T-cell (primary cell): ENCODE data around the gene GBGT1. TPM values are rescaled to one million over a fixed set of nuclear protein-coding genes. Genes with fewer than 3 reads are reported as not detected.

Experiments used
- ATAC-seq, 4 experiments: fragments of 200-7000 bp in 3 of 4; fragments of 150-1000 bp in 1 of 4; cut with Tn5 transposase; replicated peaks in 1 of 4; 1 replicate in 3 of 4; 2 replicates in 1 of 4; pipeline ENCODE4 v1.10.0; 2021; ENCODE audit warnings: moderate library complexity in 3 of 4, mild to moderate bottlenecking in 2 of 4, moderate number of reproducible peaks in 1 of 4
- CTCF ChIA-PET, 2 donors: fragments of 300-600 bp; sonication (Branson Sonifier 250); formaldehyde crosslinking; loops; one replicate each; lab custom pipeline; 2022; ENCODE audit warnings: antibody characterized with exemption in 2 of 2; lab: Charles Lee
- POLR2A ChIA-PET, 2 donors: fragments of 300-600 bp; sonication (Branson Sonifier 250); formaldehyde crosslinking; loops; one replicate each; lab custom pipeline; 2022; ENCODE audit warnings: antibody characterized with exemption in 2 of 2; lab: Charles Lee
- DNase-seq, 35 experiments: peaks; one replicate each; pipeline versions ENCODE4 v3.0.0 to v3.0.0-alpha.2; 2013 to 2023
- H3K27ac ChIP-seq: one replicate; pipeline ENCODE4 v1.5.1; 2013; ENCODE audit warnings: low read length
- H3K27me3 ChIP-seq, 2 experiments: replicated peaks in 1 of 2; 1 replicate in 1 of 2; 2 replicates in 1 of 2; pipeline versions ENCODE4 v1.6.1 to v1.7.0; 2013; ENCODE audit warnings: low read length in 1 of 2, mixed read lengths in 1 of 2; ENCODE audit not compliant: control insufficient read depth in 2 of 2, insufficient read depth in 2 of 2; ENCODE audit errors: extremely low read depth in 1 of 2
- H3K36me3 ChIP-seq, 2 donors: 1 replicate in 1 of 2; 2 replicates in 1 of 2; pipeline versions ENCODE4 v1.6.1 to v1.7.0; 2013; ENCODE audit warnings: low read length in 1 of 2; ENCODE audit not compliant: control insufficient read depth in 2 of 2, insufficient read depth in 1 of 2; ENCODE audit errors: extremely low read depth in 1 of 2
- H3K4me1 ChIP-seq, 2 experiments: 1 replicate in 1 of 2; 2 replicates in 1 of 2; pipeline versions ENCODE4 v1.6.1 to v1.7.0; 2013; ENCODE audit warnings: low read length in 2 of 2, mixed read lengths in 1 of 2; ENCODE audit not compliant: insufficient read depth in 2 of 2, control insufficient read depth in 1 of 2; ENCODE audit errors: extremely low read depth in 1 of 2
- H3K4me3 ChIP-seq, 2 donors: 1 replicate in 1 of 2; 2 replicates in 1 of 2; pipeline versions ENCODE4 v1.5.1 to v1.7.0; 2013; ENCODE audit warnings: mild to moderate bottlenecking in 2 of 2, low read length in 1 of 2, moderate library complexity in 1 of 2; ENCODE audit not compliant: control insufficient read depth in 1 of 2; ENCODE audit errors: extremely low read depth in 1 of 2
- H3K9me3 ChIP-seq: 2 replicates; pipeline ENCODE4 v1.7.0; 2013
- H3K27ac Mint-ChIP-seq, 2 donors: one replicate each; pipeline ENCODE4 v1.8.0; 2020 to 2021; ENCODE audit warnings: mild to moderate bottlenecking in 2 of 2, mixed read lengths in 2 of 2
- H3K27me3 Mint-ChIP-seq, 2 donors: one replicate each; pipeline ENCODE4 v1.8.0; 2021 to 2022; ENCODE audit warnings: mixed read lengths in 2 of 2
- H3K36me3 Mint-ChIP-seq: one replicate; pipeline ENCODE4 v1.8.0; 2021; ENCODE audit warnings: mixed read lengths
- H3K4me1 Mint-ChIP-seq, 3 donors: one replicate each; pipeline ENCODE4 v1.8.0; 2020 to 2022; ENCODE audit warnings: mixed read lengths in 3 of 3, mild to moderate bottlenecking in 1 of 3
- H3K4me3 Mint-ChIP-seq, 3 donors: one replicate each; pipeline ENCODE4 v1.8.0; 2020 to 2022; ENCODE audit warnings: mild to moderate bottlenecking in 3 of 3, mixed read lengths in 3 of 3, moderate library complexity in 3 of 3
- H3K9me3 Mint-ChIP-seq, 3 donors: one replicate each; pipeline ENCODE4 v1.8.0; 2020 to 2022; ENCODE audit warnings: mixed read lengths in 3 of 3
- WGBS: methylation state at CpG from one replicate; pipeline ENCODE4 v1.1.5; 2013; ENCODE audit warnings: missing lambda C conversion rate; ENCODE audit not compliant: insufficient coverage; 5-methylcytosine and 5-hydroxymethylcytosine counted together
- total RNA-seq, 35 experiments: library from RNA in 6 of 35; stranded (reverse) in 6 of 35; fragments of 120-200 nt in 1 of 35; gene quantifications; one replicate each; pipeline versions ENCODE4 v1.2.1 to v1.2.4 and lab custom pipeline; 2013 to 2026

Gene GBGT1
- total RNA-seq, 5 donors from 2014 or later (not counting 1 experiment from before 2014, with no cell fraction given): 1.3 to 13.3 (median 7.9) TPM

DNA sequence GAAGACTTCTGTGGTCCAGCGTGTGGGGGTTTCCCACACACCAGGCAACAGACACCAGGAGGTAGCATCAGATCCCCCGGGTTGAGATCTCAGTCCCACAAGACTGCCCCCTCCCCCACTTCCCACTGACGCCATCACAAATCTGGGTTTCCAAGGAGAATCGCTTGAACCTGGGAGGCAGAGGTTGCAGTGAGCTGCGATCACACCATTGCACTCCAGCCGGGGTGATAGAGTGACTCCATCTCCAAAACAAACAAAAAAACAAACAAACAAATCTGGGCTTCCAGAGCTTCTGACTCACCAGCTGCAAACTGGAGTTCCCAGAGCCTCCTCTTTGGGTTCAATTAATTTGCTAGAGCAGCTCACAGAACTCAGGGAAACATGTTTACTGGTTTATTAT, 4.7 kb upstream of the GBGT1 start:
- no peak for ATAC-seq
- H3K9me3 Mint-ChIP-seq: no peaks in the 10 kb centered on the region
- ChIA-PET POLR2A (interaction anchor here in 1 of 2 donors (0.6 kb wide), 1 partner anchor 1929 kb away, joined by 5 read pairs; no protein-coding TSS in a partner anchor), CTCF (no interaction called here)
- H3K4me3 ChIP-seq: no peak overlapping the region
- no peaks in the 10 kb centered on the region for H3K36me3 ChIP-seq
- H3K27me3 ChIP-seq: peaks cover 0 to 18% of the 10 kb centered on the region in 2 experiments
- no peaks in the 10 kb centered on the region for H3K9me3 ChIP-seq
- no peak overlapping the region for H3K27ac Mint-ChIP-seq
- no peak overlapping the region for H3K27ac ChIP-seq
- peaks cover 0 to 5% (median 3%) of the 10 kb centered on the region in 3 donors for H3K4me1 Mint-ChIP-seq
- H3K27me3 Mint-ChIP-seq: peaks cover 0 to 6% of the 10 kb centered on the region in 2 donors
- no peak for DNase-seq
- no peak overlapping the region for H3K4me3 Mint-ChIP-seq
- peaks cover 0 to 10% of the 10 kb centered on the region in 2 experiments for H3K4me1 ChIP-seq
- H3K36me3 Mint-ChIP-seq: no peaks in the 10 kb centered on the region
- WGBS: 62% methylated on average over 6 of the region's 6 CpGs

DNA sequence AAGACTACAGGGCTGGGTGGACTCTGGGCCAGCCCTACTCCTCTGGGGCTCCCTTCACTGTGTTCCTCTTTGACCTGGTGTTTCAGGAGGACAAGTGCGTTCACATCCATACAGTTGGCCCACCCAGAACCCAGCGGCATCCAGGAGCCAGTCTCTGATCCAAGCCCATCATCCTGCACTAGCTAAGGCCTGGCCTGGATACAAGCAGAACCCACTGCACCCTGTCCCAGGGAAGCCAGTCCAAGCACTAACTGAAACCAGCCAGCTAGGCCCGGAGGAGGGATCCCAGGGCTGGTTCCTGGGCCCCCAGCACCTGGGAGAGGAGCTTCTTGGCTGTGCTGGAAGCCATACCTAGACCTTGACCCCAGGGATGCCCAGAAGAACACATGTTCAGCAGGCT, 4.1 kb upstream of the GBGT1 start:
- WGBS: 83% methylated on average over 3 of the region's 3 CpGs
- Mint-ChIP-seq H3K9me3 (no peaks in the 10 kb centered on the region), H3K4me1 (peaks cover 0 to 5% (median 3%) of the 10 kb centered on the region in 3 donors), H3K27ac (no peak overlapping the region), H3K4me3 (no peak overlapping the region), H3K36me3 (no peaks in the 10 kb centered on the region), H3K27me3 (peaks cover 0 to 6% of the 10 kb centered on the region in 2 donors)
- ChIA-PET CTCF (interaction anchor here in 1 of 2 donors (1.2 kb wide), 1 partner anchor 8 kb away, joined by 5 read pairs; no protein-coding TSS in a partner anchor), POLR2A (interaction anchor here in 1 of 2 donors (0.6 kb wide), 1 partner anchor 1930 kb away, joined by 5 read pairs; no protein-coding TSS in a partner anchor)
- no peak for DNase-seq
- Histone ChIP-seq H3K4me3 (no peak overlapping the region), H3K27me3 (peaks cover 0 to 24% of the 10 kb centered on the region in 2 experiments), H3K4me1 (peaks cover 0 to 17% of the 10 kb centered on the region in 2 experiments), H3K9me3 (no peaks in the 10 kb centered on the region), H3K36me3 (no peaks in the 10 kb centered on the region), H3K27ac (no peak overlapping the region)
- ATAC-seq: no peak

- WGBS: 49% methylated on average over 2 of the region's 3 CpGs
- Mint-ChIP-seq H3K4me3 (no peak overlapping the region), H3K27ac (no peak overlapping the region), H3K36me3 (no peaks in the 10 kb centered on the region), H3K9me3 (no peaks in the 10 kb centered on the region), H3K4me1 (peaks cover 0 to 6% (median 3%) of the 10 kb centered on the region in 3 donors), H3K27me3 (peaks cover 0 to 6% of the 10 kb centered on the region in 2 donors)
- Histone ChIP-seq H3K36me3 (no peaks in the 10 kb centered on the region), H3K27ac (no peak overlapping the region), H3K4me3 (no peak overlapping the region), H3K9me3 (no peaks in the 10 kb centered on the region), H3K4me1 (peaks cover 0 to 18% of the 10 kb centered on the region in 2 experiments), H3K27me3 (peaks cover 0 to 26% of the 10 kb centered on the region in 2 experiments)
- POLR2A ChIA-PET: interaction anchor here (0.5 to 0.6 kb wide), 2 partner anchors 14 to 18 kb away, joined by 3 to 4 read pairs; no protein-coding TSS in a partner anchor
- ATAC-seq (no peak), DNase-seq (no peak)
- CTCF ChIA-PET: interaction anchor here in 1 of 2 donors (0.7 to 1.2 kb wide), 2 partner anchors 8 to 33 kb away, joined by 3 to 5 read pairs; no protein-coding TSS in a partner anchor
Measured at GRCh38 chr9:133167096-133167730, 3.5 kb upstream of the GBGT1 start.

- CTCF ChIA-PET: interaction anchor here in 1 of 2 donors (0.7 kb wide), 1 partner anchor 34 kb away, joined by 3 read pairs; no protein-coding TSS in a partner anchor
- POLR2A ChIA-PET: interaction anchor here in 1 of 2 donors (0.6 kb wide), 2 partner anchors 313 to 894 kb away, joined by 3 to 5 read pairs; no protein-coding TSS in a partner anchor
- Mint-ChIP-seq H3K27me3 (peaks cover 0 to 3% of the 10 kb centered on the region in 2 donors), H3K27ac (no peak overlapping the region), H3K9me3 (no peaks in the 10 kb centered on the region), H3K36me3 (no peaks in the 10 kb centered on the region), H3K4me1 (peaks cover 0 to 11% (median 3%) of the 10 kb centered on the region in 3 donors), H3K4me3 (no peak overlapping the region)
- no peaks in the 10 kb centered on the region for H3K36me3 ChIP-seq
- H3K27ac ChIP-seq: no peak overlapping the region
- H3K4me3 ChIP-seq: no peak overlapping the region
- H3K9me3 ChIP-seq: no peaks in the 10 kb centered on the region
- DNase-seq: no peak
- 86% methylated on average over 14 of the region's 17 CpGs for WGBS
- ATAC-seq: no peak
- peaks cover 0 to 29% of the 10 kb centered on the region in 2 experiments for H3K27me3 ChIP-seq
- H3K4me1 ChIP-seq: peaks cover 0 to 18% of the 10 kb centered on the region in 2 experiments
Measured at GRCh38 chr9:133166392-133166791, 2.7 kb upstream of the GBGT1 start.

DNA sequence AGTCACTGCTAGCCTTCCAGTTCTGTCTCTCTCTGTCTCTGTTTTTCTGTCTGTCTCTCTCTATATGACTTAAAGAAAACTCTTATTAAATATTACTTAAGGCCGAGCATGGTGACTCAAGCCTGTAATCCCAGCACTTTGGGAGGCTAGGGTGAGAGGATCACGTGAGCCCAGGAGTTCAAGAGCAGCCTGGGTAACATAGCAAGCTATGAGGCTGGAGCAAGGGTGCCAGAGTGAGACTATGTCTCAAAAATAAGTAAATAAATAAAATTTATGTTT, 1.7 kb upstream of the GBGT1 start:
- no peak for ATAC-seq
- Mint-ChIP-seq H3K36me3 (no peaks in the 10 kb centered on the region), H3K4me3 (no peak overlapping the region), H3K27ac (no peak overlapping the region), H3K4me1 (peaks cover 0 to 17% (median 5%) of the 10 kb centered on the region in 3 donors), H3K9me3 (no peaks in the 10 kb centered on the region), H3K27me3 (peaks cover 0 to 3% of the 10 kb centered on the region in 2 donors)
- ChIA-PET CTCF (no interaction called here), POLR2A (no interaction called here)
- peaks cover 0 to 23% of the 10 kb centered on the region in 2 experiments for H3K27me3 ChIP-seq
- H3K36me3 ChIP-seq: no peaks in the 10 kb centered on the region
- H3K4me1 ChIP-seq: peaks cover 0 to 18% of the 10 kb centered on the region in 2 experiments
- no CpG with 5 or more reads among the region's 2 CpGs for WGBS
- H3K4me3 ChIP-seq: no peak overlapping the region
- H3K9me3 ChIP-seq: no peaks in the 10 kb centered on the region
- no peak for DNase-seq
- H3K27ac ChIP-seq: no peak overlapping the region

DNA sequence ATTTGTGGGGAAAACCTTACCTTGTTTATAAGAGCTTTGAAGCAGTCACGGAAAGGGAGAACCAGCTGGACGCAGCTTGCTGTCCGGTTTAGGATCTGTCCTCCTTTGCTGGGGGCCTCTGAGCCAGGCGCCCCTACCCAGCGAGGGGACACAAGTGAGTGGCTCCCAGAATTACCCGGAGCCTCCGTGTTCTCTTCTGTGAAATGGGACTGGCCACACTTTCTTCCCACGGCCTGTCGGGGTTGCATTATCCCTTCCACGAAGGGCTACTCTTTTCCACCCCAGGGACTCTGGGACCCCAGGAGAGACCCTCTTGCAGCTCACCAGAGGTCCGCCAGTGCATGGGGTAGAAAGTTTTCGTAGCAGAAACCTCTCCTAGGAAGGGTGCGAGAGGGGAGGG, 477 bp upstream of the GBGT1 start:
- WGBS: 71% methylated on average over 8 of the region's 13 CpGs
- ATAC-seq (no peak), DNase-seq (no peak)
- no peaks in the 10 kb centered on the region for H3K9me3 ChIP-seq
- H3K4me1 ChIP-seq: peaks cover 0 to 18% of the 10 kb centered on the region in 2 experiments
- H3K4me3 Mint-ChIP-seq: peak overlapping the region; percentile 54 to 71 (median 64)
- no peaks in the 10 kb centered on the region for H3K9me3 Mint-ChIP-seq
- H3K27me3 ChIP-seq: peaks cover 0 to 23% of the 10 kb centered on the region in 2 experiments
- CTCF ChIA-PET: interaction anchor here in 1 of 2 donors (0.6 kb wide), 1 partner anchor 426 kb away, joined by 3 read pairs; no protein-coding TSS in a partner anchor
- POLR2A ChIA-PET: no interaction called here
- no peak overlapping the region for H3K27ac Mint-ChIP-seq
- H3K27ac ChIP-seq: no peak overlapping the region
- no peaks in the 10 kb centered on the region for H3K36me3 ChIP-seq
- H3K4me1 Mint-ChIP-seq: peaks cover 0 to 18% (median 5%) of the 10 kb centered on the region in 3 donors
- peaks cover 0 to 2% of the 10 kb centered on the region in 2 donors for H3K27me3 Mint-ChIP-seq
- H3K4me3 ChIP-seq: peak overlapping the region; percentile 48 to 55
- H3K36me3 Mint-ChIP-seq: no peaks in the 10 kb centered on the region
